Measurements from ENCODE around the gene GDPD5.

GDPD5 gene

DNA sequence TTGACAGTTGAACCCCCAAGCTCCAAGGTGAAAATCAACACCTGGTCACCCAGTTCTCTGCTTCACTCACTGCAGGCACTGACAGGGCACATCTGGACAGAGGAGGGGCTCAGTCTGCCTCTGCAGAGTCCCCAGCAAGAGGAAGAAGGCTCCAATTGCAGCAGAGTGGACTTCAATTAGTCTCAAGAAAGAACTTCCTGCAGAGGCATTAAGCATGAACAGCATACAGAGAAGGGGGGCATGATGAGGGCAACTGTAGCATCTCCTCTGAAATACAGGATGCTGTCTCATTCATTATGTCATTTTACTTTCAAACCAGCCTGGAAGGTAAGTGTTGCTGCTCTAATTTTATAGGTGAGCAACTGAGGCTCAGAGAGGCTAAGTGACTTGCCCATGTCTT is 11.1 kb downstream of the GDPD5 start:
- DNase-seq = no peak

DNA sequence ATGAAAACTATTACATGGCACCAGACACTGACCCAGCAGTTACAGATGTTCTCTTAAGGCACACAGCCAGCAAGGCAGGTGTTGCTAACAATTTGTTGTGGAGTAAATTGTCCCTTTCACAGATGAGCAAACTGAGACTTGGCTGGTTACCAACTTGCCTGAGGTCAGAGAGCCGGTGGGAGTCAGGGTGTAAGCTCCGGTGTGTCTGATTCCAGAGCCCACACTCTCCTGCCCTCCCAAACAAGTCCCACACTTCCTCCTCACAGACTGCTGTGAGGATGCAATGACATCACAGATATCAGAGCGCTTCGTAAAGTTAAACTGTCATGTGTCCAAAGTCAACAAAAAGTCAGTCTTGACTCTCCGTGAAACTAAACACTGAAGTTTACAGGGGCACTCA is 12.5 kb downstream of the GDPD5 start:
- DNase-seq = no peak

DNA sequence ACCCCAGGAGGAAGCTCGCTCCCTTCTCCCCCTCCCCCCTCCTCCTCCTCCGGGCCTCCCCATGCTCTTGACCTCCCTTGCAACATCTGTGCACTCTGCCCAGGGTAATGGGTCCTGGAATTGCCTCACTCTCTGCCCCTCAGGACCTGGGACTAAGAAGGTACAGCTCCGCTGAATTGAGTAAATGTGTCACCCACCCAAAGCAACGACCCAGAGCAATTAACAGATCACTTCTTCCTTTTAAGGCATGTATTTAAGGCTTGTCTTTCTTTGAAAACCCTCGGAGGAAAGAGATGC is 15.1 kb downstream of the GDPD5 start:
- DNase-seq = no peak

DNA sequence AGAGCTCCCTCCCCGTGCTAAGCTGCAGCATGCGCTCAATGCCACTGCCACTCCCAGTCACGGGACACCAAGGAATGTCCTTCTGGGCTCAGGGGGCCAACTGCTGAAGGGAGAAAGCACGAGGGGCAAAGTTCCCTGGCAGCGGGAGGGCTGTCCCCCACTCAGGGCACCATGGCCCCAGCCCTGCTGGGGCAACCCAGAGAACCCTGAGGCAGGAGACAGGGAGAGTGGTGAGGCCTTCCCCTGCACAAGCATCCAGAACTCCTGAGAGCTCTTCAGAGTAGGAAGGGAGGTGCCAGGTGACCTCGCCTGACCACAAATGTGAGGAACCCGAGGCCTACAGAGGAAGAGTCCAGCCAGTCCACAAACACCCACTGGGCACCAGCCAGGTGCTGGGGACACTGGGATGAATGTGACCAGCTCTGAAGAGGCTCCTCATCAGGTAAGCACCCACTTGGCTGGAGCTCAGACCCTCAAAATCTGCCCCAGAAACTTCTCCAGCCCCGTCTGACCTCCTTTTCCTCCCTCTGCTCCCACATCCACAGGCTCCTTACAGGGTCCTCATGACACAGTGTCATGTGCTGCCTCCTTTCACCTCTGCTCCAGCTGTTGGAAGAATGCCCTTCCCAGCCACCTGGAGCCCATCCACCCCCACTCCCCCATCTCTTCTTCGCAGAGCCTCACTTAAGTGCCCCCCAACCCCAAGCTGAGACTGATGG is 15.6 kb downstream of the GDPD5 start:
- DNase-seq = no peak

DNA sequence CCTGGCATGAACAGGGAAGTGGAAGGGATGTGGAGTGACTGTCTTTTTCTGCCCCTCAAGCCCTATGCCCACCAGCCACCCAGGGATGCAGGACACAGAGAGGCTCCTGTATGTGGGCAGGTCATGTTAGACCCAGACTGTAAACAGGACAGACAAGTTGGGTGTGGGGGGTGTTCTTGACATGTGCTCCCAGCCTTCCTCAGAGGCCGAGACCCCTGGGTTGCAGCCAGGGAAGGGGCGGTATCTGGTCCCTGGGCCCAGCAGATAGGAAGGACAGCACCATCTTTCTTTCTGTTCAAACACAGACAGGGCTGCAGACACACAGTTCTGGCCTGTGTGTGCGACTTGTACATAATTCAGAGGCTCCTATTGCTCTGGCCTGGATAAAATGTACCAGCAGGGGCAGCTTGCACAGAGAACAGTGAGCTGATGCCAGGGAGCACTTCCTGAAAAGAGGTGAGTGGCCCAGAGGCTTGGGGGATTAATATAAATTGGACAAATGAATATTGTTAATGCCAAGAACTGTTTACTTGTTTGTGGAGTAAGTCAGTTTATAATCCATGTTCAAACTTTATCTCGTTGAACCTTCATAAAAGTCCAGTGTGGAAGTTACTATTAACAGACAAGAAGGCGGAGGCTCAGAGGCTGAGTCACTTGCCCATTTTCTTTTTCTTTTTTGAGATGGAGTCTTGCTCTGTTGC is 16.6 kb downstream of the GDPD5 start:
- DNase-seq = no peak

DNA sequence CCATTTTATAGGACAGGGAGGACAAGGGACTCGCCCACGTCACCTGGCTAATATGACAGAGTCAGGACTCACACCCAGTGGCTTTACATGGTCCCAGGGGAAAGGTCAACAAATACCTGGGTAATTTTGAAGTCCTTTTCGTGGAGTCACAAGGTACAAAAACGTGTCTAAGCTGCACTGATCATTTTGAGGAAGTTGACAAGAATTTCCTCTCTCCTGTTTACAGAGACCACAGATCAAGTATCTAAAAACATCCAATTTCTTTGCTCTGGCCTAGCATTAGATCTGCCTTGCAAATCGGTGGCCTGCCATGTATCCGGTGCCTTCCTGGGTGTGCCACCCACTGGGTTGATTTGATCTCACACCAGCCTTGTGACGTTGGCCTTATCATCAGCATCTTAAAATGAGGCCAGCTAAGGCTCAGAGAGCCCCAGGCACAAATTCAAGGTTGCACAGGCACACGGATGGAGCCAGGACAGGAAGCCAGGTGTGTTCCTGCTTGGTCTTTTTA is 17.6 kb downstream of the GDPD5 start:
- no peak for DNase-seq

DNA sequence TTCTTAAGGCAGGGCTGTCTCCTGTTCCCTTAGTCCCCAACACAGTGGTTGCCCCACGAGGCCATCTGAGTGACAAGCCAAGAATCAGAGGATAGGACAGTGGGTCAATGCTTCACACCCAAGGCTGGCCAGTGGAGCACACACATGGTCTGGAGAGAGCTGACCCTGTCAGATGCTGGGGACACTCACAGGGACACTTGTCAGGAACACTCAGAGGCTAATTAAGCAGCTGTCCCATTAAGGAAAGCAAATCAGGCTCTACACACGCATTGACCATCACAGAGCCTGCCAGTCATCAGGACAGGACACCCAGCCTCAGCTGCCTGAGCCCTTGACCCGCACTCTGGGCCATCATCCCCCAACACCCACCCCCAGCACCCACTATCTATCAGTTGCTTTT is 18.2 kb downstream of the GDPD5 start:
- DNase-seq = no peak

DNA sequence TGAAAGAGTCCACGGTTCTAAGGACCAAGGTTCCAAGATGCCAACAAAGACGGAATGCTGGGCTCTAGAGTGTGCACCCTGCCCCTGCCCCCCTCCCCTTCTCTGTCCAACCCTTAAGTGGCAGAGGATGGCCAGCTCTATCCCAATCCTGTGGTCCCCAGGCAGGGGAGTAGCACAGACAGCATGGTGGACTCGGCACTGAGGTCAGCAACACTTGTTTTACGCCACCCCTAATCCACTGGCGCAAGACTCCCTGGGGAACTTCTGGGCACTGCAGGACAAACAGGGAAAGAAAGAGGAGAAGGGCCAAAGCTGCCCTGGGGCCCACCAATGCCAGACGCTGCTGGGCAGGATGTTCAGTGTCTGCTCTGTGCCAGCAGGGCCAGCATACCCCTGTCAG is 18.9 kb downstream of the GDPD5 start:
- DNase-seq = no peak

DNA sequence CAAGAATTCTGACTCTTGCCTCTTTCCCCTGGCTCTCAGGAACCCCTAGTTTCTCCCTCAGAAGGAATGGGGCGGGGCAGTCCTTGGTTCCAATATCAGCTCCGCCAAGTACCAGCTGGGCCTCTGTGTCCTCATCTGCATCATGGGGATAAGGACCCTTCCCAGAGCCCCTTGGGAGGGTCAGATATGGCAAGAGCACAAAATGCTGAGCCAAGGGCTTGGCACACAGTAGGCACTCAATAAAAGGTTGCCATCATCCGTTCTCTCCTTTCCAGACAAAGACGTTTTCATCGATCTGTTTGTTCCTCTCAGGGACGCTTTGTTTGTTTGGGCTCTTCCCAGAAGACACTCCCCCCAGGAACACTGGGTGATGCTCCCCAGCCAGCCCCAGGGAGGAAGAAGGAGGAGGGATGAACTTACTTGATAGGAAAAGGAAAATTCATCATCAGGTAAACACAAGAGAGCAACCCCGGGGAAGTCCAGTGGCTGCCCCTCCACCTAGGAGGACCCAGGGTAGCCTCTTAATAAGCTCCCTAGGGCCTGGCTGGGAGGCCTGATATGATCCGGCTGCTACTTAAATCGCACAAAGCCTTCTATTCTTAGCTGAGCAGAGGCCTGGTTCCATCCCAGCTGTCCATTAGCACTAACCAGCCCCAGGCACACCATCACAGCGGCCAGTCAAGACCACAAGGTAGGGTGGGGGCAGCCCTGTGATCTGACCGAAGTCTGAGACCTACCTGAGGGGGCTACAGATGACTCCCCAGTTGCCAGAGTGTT is 19.6 kb downstream of the GDPD5 start:
- no peak for DNase-seq

DNA sequence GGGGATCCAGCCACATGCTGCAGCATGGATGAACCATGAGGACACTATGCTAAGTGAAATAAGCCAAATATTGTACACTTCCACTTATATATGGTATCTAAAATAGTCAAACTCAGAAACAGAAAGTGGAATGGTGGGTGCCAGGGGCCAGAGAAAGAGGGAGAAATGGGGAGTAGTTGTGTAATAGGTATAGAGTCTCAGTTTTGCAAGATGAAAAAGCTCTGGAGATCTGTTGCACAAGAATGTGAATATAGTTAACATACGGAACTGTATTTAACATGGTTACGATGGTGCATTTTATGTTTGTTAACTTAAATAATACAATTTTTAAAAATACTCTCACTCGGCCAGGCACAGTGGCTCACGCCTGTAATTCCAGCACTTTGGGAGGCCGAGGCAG is 21.2 kb downstream of the GDPD5 start:
- DNase-seq = no peak

DNA sequence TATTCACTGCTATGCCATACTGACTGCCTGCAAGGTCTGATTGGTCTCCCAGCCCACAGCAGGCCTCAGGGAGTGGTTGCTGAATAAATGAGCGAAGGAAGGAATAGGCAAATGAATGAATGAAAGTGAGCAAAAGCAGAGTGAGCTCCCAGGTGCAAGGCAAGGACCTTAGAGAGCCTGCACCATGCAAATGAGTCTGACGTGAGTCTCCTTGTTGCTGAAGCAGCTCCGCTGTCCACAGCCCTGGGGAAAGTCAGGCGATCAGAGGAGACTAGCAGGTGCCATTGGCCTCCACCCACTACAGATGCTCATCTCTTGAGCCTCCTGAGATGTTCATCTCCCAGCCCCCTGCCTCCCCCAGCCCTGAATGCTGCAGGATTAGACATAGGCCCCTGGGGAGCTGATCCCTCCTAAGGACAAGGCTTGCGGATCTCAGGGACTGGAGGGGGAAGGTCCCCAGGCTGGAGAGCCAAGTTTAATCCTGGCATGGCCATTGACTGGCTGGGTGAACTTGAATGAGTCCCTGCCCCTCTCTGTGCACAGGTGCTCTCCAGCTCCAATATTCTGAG is 22.1 kb downstream of the GDPD5 start:
- no peak for DNase-seq

DNA sequence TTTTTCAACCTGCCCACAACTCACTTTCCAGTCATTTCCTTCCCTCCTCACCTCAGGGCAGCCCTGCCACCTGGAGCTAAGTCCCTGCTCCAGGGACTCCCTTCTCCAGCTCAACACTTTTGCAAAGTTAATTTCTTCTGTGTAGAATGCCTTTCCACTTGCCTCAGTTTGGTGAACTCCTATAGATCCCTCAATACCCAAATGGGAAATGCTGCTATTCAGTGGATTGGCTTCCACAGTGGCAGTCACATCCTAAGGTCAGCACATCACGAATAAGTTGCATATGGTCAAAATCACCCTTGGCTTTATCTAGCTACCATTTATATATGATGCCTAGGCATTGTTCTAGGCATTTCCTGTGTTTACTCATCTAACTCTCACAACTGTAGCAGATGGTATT is 23.6 kb downstream of the GDPD5 start:
- no peak for DNase-seq

DNA sequence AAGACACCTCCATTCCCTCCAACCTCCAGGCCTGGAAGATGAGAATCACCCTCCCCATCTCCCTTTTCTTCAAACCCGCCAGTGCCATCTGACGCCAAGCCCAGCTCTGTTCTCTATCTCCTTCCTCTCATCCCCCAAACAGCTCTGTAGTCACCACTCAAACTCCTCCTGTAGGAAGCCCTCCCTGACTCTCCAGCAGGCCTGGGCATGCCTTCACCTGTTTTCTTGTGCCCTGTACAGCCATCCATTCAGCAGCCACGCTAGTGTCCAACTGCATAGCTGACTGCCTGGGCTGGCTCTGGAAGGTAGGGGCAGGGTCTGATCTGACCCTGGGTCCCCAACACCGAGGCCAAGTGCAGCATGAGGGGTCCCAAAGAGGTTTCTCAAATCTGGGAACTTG is 25.0 kb downstream of the GDPD5 start:
- no peak for DNase-seq

DNA sequence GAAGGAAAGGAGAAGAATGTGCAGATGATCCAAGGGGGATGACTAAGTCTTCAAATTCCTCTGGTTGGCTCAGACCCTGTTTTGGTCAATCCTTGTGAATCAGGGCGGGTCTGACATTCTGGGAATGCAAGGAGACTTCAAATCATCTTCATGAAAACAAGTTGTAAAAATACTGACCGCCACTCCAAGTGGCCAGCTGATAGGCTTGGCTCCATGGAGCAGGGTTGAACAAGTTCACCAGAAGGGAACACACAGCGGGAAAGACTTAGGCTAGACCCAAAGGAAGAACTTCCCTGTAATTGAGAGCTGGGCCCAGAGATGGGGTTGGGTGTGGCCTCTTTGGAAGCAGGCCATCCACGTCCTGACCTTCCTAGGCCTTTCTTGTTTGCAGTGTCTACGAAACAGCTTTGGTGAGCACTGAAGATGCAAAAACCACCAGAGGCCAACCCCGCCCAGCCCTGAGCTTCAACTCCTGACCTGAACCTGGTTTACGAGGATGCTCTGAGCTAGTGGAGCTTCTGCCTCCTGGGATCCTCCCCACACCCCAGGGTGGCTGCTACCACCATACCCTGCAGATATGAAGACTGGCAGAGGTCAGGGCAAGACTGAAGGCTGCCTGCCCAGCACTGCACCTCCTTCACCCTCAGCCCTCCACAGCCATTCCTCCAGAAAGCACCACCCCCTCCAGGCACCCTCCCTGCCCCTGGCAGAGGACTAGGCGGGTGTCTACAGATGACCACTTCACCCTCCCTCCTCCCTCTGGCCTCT is 26.1 kb downstream of the GDPD5 start:
- DNase-seq = no peak

DNA sequence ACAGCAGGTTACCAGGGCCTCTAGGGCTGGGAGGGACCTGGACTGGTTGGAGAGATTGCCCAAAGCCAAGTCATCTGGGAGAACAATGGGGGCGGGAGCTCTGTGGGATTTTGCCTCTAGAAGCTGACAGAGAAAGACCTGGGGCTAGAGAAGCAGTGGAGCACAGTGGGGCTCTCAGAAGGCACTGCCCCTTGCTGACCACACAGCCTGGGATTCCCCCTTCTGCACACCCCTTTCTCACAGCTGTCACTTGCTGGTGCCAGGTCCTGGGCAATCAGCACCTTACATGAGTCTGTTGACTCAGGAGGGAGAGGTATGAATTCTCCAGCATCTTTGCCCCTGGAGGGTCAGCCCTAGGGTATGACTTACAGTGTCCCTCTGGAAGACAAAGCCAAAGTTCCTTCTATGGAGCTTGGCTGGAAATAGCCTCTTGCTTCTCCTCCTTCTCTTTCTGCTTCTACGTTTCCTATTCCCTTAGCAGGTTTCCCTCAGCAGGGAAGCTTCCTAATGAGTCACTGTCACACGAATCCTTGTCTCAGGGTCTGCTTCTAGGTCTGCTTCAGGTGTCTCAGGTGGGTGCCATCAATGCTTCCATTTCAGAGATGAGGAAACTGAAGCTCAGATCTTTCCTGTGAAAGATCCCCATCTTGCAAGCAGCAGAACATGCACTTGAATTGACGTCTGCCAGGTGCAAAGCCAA is 27.0 kb downstream of the GDPD5 start:
- DNase-seq = no peak

DNA sequence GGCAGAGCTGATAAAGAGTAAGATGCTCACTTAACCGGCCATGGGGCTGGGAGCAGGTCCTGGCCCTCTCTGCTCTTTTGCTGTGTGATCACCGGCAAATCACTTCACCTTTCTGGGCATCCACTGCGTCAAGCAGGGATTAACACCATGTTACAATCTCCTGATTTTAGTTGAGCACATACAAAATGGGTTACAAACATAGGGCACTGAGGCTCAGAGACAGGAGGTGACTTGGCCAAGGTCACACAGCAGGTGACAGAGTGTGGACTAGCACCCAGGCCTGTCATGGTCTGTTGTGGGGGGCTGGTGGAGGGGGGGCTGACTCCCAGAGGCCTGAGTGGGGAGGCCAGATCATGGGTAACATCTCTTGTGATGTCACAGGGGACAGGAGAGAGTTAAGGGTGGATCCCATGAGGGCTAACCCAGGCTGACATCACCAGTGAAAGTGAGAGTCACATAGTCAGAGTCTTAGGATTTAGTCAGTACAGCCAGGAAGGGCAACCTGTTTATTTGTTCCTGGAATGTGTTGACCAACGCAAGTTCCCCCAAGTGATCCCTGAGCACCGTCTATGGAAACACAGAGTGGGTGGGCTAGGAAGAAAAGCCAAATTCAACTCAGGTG is 27.8 kb downstream of the GDPD5 start:
- DNase-seq = no peak

DNA sequence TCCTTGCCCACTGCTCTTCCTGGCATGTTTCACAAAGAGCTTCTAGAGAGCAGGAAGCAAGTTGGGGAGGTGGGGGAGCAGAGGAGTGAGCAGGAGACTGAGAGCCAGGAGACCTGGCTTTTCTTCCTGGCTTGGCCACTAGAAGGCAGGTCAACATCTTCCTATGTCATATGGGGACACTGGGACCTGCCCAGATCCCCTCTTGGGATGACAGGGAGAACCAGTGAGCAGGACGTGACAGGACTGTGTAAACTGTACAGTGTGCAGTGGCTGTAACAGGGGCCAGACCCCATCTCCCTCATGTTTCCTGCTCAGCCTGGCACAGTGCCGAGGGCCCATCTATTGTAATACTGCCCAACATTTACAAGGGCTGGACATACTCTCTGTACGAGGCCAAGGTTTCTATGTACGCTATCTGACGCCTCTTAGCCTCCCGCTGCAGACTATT is 29.4 kb downstream of the GDPD5 start:
- no peak for DNase-seq

DNA sequence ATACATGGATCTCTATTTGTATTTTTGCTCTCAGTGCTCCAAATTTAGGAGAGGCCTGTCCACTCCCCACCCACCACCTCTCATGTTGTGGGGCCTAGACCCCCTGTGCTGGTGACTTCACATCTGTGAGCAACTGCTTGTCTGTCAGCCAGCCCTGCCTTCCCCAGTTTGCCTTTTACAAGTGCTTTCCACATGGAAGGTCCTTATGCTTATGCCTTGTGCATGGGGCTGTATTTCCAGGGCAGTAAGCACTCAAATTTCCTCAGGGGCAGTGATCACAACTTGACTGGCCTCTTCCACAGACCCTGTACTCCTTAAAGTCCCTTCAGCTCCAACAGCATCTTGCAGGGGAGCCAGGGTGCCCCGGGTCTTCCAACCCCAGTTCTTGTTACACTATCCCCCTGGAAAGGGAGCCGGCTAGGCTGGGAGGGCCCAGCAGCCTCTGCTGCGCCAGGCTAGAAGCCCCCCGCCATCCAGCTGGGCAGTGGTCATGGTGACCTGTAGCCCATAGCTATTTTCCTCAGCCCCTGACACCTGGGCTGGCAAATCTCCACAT is 29.9 kb downstream of the GDPD5 start:
- DNase-seq = no peak

DNA sequence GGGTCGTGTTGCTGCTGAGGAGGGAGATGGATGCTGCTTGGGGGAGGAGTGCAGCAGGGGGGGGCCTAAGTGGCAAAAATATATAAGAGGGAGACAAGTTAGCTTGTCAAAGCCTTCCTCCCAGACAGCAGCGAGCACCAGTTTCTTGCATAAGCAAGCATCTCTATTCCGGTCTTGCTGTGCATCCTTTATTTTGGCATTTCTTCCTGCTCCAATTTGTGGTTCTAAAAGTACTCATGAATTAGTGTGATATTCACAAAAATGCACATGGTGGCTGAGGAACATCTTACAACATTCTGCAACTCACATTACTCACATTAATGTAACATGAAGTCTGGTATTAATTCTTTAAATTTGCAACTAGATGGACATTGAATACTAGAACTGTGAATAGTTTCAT is 32.1 kb downstream of the GDPD5 start:
- DNase-seq = no peak

DNA sequence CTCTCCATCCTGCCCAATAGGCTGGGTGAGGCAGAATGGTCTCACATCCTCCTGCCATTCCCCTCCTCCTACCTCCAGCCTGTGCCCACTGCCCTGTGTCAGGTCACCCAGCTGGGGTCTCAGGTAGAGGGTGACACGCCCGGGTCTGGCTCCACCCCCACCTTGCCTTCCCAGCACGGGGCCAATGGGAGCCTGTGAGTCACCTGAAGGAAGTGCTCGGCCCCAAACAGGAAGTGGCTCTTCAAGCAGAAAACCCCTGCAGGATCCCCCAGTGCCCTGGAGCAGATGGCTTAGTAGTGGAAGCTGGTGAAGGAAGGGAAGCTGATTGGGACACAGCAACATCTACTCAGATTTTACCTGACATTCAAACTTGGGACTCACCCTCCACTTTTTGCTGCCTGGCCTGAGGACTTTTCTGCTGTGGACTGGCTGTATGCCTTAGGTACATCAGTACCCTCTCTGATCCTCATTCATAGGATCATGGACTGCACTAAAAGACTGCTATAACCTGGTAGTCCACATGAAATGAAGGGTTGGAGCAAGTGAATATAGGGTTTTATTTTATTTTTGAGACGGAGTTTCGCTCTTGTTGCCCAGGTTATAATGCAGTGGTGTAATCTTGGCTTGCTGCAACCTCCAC is 33.4 kb downstream of the GDPD5 start:
- DNase-seq = no peak

DNA sequence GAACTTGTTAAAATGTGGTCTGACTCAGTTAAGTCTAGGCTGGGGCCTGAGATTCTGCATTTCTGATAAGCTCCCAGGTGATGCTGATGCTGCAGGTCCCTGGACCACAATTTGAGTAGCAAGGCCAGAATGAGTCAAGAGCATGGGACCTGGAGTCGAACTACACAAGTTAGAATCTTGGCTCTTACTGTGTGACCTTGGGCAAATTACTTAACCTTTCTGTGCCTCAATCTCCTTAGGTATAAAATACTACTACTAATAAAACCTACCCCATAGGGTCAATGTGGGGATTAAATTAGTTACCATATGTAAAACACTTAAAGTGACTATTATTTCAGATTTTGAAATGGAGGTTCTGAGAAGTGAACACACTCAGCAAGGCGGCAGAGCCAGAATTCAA is 34.3 kb downstream of the GDPD5 start:
- no peak for DNase-seq
